NCI-H82 treated with DMSO at 0.1 percent for 48 hours (cell line): ENCODE data around the gene RAB36.

Source experiments
- DNase-seq: peaks from one replicate; lab custom pipeline; 2025; ENCODE audit not compliant: unreplicated experiment; lab: John Stamatoyannopoulos, UW

The RAB36 gene

DNA sequence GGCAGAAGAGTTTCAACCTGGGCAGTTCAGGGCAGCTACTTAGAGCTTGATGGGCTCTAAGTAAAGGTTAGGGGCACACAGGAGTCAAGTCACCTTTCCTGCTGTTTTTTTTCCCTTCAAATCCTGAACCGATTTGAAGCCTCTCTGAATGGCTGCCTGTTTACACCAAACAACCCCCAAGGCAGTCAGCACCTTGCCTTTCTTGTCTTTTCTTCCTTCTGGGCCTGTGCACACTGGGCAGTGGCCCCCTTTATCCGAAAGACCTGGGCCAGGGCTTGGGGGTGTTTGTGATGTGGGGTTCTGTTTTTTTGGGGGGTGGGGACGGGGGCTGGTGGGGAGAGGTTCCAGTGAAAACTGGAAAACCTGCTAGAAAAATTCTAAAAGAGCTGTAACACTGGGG is 7.8 kb upstream of the RAB36 start:
- DNase-seq = no peak

DNA sequence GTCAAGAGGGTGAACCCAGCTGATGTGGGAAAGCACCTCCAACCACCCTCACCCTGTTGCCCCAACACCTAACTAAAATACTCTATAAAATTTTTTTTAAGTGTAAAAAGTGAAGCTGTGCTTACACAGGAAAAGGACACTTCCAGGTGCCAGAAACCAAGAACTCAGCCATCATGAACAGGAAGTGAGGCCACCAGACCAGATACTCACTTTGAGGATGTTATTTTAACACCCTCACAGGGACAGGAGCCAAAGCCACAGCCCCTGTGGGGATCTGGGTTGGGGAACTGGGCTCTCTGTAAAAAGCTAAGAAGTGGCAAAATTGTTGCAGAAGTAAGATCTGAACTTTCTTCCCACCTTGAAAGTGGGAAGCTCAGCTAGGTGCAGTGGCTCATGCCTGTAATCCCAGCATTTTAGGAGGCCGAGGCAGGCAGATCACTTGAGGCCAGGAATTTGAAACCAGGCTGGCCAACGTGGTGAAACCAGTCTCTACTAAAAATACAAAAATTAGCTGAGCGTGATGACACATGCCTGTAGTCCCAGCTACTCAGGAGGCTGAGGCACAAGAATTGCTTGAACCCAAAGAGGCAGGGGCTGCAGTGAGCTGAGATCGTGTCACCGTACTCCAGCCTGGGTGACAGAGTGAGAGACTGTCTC is 7.2 kb upstream of the RAB36 start:
- DNase-seq = no peak

DNA sequence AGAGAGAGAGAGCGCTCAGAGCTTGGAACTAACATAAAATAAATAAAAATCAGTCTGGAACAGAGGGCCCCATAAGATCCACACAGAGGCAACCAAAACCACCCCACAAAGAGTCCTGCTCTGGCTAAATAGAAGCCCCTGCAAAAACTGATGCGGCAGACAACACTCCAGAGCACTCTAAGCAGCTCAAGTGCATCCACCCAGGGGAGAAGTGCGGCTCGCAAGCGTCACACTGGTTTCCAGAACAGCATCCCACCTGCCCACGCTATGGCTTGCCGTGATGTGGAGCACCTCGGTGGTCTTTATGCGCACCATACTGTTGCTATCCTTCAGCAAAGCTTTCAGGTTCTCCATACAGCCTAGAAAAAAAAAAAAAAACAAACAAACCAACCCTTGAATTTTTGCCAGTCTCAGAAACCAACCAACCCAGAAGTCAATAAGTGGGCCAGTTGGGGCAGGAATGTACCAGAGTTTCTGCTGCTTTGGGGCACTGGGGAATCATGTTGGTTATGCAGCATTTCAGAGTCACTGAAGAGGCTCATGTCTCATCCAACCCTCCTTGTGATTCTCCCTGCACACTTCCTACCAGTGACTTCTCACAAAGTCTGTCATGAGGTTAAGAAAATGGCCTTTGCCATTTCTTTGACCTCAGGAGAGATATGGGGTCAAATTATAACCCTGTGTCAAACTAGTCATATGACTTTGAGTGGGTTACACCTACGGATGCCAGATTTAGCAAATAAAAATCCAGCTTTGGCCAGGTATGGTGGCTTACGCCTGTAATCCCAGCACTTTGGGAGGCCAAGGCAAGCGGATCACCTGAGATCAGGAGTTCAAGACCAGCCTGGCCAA is 6.5 kb upstream of the RAB36 start:
- no peak for DNase-seq

DNA sequence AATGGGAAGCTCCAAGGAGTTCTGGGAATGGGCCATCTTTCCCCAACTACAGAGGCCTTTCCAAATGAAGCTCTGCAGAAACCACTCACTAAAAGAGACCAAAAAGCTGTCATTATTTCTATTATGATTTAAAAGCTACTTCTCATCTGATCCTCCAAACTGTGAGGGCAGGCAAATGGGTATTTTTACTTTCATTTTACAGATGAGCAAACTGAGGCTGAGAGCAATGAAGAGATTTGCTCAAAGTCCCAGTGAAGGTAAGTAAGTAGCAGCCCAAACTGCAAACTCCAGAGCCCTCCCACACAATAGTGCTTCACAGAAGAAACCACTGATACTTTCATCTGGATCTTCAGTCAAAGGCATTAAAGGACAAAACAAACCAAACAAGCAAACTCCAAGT is 4.9 kb upstream of the RAB36 start:
- no peak for DNase-seq

DNA sequence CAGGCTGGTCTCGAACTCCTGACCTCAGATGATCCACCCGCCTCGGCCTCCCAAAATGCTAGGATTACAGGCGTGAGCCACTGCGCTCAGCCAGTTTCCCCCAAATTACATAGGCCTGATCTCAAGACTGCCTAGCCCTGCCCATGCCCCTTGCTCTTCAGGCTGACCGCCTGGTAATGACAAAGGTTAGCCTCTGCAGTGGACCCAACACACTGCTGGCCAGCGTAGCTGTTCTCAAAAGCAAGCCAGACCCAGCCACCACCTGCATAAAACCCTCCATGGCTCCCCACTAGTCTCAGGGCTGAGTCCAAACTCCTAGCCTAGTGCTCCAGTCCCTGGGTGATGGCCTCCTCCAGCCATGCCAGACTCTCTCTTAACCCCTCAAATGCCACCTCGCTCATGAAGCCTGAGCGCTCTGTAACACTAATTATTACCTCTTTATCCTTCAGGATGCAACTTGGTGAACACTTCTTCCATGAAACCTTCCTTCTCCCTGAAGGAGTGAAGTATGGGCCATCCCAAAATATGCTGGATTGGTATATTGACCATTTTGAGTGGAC is 2.7 kb upstream of the RAB36 start:
- DNase-seq = no peak

DNA sequence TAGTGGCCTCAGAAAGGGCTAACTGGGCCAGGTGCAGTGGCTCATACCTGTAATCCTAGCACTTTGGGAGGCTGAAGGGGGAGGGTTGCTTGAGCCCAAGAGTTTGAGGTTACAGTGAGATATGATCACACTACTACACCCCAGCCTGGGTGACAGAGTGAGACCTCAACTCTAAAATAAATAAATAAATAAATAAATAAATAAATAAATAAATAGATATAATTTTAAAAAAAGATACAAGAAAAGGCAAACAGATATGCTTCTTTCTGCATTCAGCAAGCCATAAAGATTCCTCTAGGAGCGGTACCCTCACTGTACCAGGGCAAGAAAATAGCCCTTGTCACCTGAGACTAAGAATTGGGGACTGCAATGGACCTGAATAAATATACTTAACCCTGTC is 2.2 kb upstream of the RAB36 start:
- DNase-seq = no peak

DNA sequence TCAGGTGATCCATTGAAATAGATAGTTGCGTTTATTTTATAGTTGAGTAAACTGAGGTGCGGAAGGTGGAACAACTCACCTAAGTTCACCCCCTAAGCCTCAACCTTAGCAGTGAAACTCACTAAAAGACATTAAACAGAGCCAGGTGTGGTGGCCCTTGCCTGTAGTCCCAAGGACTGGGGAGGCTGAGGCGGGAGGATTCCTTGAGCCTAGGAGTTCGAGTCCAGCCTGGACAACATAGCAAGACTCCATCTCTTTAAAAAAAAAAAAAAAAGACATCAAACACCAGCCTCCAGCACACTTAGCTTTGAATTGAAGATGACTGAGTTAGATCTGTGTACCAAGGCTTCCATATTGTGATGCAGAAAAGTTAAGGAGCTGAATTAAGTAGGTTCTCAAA is 845 bp upstream of the RAB36 start:
- DNase-seq = no peak

DNA sequence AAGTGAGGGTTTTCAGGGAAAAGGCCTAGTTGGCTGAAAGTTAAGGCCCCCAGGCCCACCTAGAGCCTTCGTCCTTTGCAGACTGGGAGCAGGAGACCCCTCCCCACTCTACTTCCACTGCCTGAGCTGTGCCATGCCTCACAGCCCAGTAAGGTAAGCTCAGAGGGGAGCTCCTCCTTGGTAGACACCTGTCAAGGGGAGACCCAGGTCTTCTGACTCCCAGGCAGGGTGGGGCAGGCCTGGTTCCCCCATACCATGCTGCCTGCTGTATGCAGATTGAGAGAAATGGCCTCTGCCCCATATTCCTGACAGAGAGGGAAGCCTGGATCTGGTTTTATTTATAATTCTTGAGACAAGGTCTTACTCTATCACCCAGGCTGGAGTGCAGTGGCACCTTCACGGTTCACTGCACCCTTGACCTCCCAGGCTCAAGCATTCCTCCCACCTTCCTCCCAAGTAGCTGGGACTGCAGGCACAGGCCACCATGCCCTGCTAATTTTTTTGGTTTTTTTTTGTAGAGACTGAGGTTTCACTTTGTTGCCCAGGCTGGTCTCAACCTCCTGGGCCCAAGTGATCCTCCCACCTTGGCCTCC is 697 bp downstream of the RAB36 start:
- no peak for DNase-seq

DNA sequence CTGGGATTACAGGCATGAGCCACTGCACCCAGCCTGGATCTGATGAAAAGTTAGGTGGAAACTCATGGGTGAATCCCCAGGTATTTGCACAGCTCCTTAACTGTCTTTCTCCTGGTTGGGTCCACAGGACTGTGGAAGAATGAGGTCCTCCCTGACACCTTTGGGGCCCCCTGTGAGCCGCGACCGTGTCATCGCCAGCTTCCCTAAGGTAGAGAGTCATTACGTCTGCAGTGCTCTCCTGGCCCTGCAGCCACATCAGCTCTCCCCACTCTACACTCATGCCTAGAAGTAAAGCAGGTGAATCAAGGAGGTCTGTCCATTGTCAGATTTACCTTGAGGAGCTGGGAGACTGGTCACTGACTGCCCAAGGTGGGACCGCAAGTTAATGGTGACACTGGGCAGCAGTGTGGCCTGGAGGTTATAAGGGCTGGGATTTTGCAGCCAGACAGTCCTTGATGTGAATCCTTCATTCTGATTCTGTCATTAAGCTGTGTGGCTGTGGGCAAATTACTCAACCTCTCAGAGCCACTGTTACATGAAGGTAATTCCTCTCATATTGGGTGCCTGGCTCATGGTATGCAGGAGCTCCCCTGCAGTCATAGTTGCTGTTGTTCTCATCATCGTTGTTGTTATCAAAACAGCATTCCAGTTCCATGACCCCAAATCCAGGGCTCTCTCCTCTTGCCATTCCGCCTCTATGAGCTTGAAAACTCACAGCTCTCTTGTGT is 1.4 kb downstream of the RAB36 start:
- DNase-seq = no peak

DNA sequence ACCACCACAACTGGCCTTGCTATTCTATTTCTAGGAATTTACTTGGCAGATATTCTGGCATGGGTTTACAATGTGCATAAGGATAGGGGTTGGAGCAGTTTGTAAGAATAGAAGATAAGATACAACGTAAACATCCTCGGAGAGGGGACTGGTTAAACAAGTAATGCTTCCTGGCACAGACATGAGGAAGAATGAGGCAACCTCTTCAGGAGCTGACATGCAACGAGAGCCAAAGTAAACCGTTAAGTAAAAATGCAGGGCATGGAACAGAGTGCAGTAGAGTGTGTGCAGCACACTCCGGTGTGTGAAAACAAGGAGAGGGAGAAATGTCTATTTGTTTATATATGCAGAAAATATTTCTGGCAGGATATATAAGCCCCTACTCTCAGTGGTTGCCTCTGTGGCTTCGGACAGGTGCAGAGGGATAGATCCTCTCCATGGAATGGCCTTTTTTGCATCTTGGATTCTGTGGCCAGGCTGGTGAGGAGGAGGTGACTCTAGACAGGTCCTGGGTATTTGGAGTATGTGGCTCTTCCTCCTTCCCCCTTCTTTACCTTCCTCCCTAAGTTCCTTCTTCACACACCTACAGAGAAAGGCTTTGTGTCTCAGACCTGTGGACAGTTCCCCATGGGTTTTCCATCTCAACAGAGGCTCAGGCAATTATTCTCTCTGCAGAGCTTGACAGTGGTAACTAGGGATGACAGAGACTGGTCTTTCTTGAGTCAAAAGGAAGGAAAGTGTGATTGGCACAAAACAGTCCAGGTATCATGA is 2.5 kb downstream of the RAB36 start:
- no peak for DNase-seq

DNA sequence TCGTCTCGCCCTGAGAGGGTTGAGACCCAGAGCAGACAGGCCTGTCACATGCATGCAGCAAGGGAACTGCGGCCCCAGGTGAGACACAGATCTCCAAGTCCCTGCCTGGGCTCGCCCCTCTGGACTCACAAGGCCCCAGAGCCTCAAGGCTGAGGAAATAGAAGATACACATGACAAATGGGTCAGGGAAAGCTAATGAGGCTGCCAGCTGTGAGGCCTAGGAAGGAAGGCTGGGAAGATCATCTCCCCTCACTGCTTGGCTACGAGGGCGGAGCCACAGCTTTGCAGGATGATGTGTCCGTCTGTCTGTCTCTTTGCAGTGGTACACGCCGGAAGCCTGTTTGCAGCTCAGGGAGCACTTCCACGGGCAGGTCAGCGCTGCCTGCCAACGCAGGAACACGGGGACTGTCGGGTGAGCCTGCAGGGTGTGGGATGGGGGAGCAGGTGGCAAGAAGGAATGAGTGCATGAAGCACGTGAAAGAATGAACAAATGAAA is 4.5 kb downstream of the RAB36 start:
- DNase-seq = peak; percentile 36

DNA sequence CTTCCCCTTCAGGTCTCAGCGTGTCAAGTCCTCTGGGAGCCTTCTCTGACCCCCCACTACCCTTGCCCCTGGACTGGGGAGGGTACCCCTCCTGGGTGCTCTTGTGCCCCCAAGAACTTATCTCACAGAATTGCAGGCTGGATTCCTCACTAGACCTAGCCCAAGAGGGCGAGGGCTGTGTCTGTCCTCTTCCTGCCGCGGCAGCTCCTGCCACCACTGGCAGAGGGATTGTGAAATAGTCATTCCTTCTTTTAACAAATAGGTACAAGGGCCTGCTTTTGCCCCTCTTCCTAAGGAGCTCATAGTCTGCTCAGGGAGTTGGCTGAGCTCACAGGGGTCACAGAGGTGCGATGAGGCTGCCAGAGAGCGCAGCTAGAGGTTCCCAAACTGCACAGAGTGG is 5.5 kb downstream of the RAB36 start:
- DNase-seq = no peak

DNA sequence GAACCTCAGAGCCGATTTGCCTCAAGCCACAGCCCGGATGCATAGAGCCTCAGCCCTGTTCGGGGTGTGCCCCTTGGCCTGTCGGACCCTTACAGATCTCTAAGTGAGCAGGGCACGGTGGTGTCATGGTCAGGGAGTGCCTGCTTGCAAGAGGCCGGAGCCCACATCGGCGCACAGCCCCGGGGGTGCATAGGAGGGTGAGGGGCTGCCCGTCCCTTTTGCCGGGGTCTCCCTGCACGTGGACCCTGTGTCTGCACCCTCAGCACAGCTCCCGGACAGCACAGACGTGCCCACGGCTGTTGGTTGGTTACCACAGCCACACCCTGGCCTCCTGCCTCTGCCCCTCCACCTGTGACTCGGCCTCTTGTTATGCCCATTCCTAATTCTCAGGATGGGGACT is 6.5 kb downstream of the RAB36 start:
- DNase-seq = no peak

DNA sequence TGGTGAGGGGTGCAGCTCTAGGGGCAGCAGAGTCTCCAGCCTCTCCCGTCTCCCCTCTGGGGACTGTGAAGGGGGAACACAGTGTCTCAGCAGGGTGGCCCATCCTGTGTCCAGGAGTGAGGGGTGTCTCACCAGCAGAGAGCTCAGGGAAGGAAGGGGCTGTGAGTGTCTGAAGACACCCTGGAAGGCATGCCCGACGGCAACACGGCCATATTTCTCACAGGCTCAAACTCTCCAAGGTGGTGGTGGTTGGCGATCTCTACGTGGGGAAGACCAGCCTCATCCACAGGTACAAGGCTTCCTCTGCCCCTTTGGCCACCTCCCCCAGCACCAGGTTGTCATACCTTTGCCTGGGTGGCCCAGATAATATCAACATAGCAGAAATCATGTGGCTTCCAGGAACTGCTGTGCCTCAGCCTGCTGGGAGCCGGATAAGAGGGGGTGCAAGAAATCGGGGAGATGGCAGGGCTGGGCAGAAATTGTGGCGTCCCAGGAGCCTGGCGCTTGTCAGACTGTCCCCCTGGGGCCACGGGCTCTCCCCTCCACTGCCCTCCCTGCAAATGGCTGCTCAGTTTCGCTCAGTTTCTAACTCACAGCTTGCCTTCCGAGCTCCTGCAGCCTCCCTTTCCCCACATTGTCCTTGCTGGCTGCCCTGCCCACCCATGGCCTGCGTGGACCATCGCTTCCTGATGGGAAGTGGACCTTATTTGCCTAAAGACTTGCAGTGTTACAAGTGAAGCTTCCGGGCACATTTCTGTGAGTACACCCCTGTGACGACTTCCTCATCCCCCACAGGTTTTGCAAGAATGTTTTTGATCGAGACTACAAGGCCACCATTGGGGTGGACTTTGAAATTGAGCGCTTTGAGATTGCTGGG is 7.2 kb downstream of the RAB36 start:
- DNase-seq = no peak

DNA sequence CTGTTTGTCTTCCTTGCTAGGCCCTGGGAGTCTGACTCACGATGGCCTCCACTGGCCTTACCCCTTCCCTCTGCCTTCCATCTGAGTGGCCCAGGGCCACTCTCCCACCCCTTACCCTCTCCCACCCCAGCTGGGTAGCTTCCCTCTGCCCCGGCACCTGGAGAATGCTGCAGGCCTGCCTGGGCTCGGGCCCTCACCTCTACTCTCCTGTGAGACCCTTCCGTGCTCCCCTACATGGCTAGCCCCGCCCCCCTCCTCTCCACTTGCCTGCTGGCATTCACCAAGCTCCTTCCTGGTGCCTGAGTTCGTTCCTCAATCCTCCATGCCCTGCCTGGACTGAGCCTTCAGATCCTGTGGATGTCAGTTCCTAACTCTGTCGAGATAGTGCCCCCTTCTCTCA is 8.7 kb downstream of the RAB36 start:
- no peak for DNase-seq

DNA sequence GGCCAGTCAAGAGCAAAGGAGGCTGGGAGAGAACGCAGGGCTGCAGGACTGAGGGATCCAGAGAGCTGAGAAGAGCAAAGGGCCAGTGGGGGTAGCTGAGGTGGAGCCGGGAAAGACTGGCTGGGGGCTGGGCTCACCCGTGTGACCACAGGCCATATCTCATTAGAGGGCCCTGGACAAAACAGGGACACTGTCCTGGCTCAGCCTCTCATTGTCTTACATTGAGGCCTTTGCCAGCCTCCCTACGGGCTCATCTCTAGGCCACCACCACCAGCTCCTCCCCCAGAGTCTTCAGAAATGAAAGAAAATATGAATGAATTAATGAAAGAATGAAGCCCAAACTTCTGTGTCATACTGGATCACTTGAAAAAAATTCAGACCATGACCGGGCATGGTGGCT is 9.2 kb downstream of the RAB36 start:
- DNase-seq = no peak

DNA sequence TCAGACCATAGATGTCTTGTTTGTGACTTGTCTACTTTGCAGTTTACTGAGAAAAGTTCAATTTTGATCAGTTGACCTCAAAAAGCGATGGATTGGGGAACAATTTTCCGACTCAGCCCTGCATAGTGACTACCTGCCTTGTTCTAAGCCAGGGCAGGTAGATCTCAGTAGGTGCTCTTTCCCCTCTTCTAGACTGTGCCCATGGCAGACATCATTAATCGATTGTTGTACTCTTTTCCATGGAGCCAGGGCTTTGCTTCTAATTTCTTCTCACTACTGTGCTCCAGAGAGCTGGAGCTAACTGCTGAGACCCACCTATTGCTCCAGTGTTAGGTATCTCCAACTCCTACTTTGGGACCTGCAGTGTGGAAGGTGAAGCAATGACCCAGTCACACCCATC is 9.9 kb downstream of the RAB36 start:
- DNase-seq = no peak

DNA sequence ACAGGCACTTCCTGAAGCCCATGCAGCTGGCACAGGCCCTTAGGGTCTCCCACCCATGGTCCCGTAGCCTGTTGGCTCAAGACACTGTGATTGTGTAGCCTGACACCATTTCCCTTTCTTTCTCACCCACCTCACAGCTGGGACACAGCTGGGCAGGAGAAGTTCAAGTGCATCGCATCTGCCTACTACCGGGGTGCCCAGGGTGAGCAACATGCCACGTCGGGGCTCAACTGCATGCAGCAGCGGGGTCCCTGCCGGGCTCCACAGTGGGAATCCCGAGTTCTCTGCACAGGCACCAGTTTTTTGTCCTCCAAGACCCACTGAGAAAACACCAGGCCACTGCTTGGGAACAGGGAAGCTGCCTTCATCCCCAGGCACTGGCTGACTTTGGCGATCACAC is 10.6 kb downstream of the RAB36 start:
- no peak for DNase-seq

DNA sequence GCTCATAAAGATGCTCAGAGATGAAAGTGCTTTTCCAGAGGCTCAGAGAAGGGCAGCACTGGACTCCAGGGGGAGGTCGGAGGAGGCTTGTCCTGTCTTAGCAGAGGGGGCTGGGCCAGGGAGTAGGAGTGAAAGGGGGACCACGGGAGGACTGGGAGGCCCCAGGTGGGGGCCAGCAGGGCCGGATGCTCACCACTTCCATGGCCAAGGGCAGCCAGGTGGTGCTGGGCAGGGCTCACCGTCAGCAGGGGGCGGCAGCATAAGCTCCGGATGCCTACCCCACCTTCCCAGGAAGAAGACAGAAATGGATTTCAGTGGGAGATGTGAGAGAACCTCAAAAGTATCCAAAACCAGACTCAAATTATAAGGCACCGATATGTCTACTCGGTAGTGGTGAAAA is 11.0 kb downstream of the RAB36 start:
- no peak for DNase-seq
